ENCODE results near the gene MYO16. TPM values are rescaled to one million over a fixed set of nuclear protein-coding genes. Genes with fewer than 3 reads are reported as not detected.

Gene MYO16
- total and polyA plus RNA-seq, 2 of the 4 experiments (the other 2 are of a cell fraction): under 0.01 to 0.03 TPM

DNA sequence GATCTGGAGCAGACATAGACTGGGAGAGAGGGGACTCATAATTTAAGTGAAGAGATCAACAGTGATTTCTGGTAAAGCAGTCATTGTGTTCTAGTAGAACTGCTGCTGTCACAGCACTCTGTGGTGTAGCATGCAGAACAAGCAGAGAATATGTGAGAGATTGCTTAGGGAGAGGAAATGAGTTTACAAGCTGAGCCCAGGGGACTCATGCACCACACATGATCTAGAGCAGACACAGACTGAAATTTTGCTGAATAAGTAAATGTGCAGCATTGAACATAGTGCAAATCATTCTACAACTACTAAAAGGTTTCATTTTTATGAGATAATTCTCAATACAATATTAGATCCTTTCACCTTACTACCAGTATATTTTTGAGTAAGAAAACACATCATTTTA lies 125.7 kb downstream of the MYO16 start:
- DNase-seq: no peak
- no peak overlapping the region for H4K8ac ChIP-seq (ENCODE audit: low read depth in 2 of 2, low read length in 2 of 2)
- no peak overlapping the region for H3K56ac ChIP-seq (ENCODE audit: extremely low read depth, insufficient read depth, low read length)

More for the DNA sequence above, 125.7 kb downstream of the MYO16 start:
- Histone ChIP-seq H2AK5ac (ENCODE audit: low read depth, low read length) (no peak overlapping the region), H2BK5ac (ENCODE audit: low read depth, low read length, poor library complexity, severe bottlenecking) (no peak overlapping the region), H3K9ac (ENCODE audit: low read depth, low read length) (no peak overlapping the region), H4K5ac (ENCODE audit: low read depth, low read length) (no peak overlapping the region), H3K4me3 (ENCODE audit: insufficient read depth, low read depth, low read length) (no peak overlapping the region), H3K4me2 (ENCODE audit: low read depth, low read length) (no peak overlapping the region), H2AFZ (replicated peaks; ENCODE audit: low read length, poor library complexity) (no peak overlapping the region), H3K36me3 (ENCODE audit: control insufficient read depth, insufficient read depth, low read length) (no peaks in the 10 kb centered on the region), H2BK20ac (ENCODE audit: low read depth, low read length) (no peak overlapping the region), H3K9me1 (ENCODE audit: insufficient read depth, low read length) (no peaks in the 10 kb centered on the region), H3K9me3 (ENCODE audit: control insufficient read depth, insufficient read depth, low read length) (no peaks in the 10 kb centered on the region; the same call in 1 of the 2 replicates), H3K27me3 (ENCODE audit: control insufficient read depth, insufficient read depth, low read length) (no peaks in the 10 kb centered on the region), H3K18ac (ENCODE audit: low read depth, low read length) (no peak overlapping the region), H3K14ac (replicated peaks; ENCODE audit: low read depth, low read length) (no peak overlapping the region), H3K79me1 (ENCODE audit: low read depth in 1 of 2, low read length in 2 of 2) (no peaks in the 10 kb centered on the region), H3K4me1 (ENCODE audit: control insufficient read depth, insufficient read depth, low read length) (no peaks in the 10 kb centered on the region), H3K27ac (ENCODE audit: insufficient read depth, low read length) (no peak overlapping the region), H2AK9ac (replicated peaks; ENCODE audit: low read depth, low read length, poor library complexity) (no peak overlapping the region), H3K23ac (ENCODE audit: low read depth, low read length) (no peak overlapping the region), H2BK120ac (ENCODE audit: low read depth, low read length) (no peak overlapping the region), H3K4ac (ENCODE audit: low read depth, low read length) (no peak overlapping the region), H4K20me1 (ENCODE audit: insufficient read depth, low read length) (no peaks in the 10 kb centered on the region), H2BK15ac (ENCODE audit: low read depth, low read length) (no peak overlapping the region), H4K91ac (ENCODE audit: insufficient read depth, low read depth, low read length) (no peak overlapping the region)
- intact Hi-C loops (cut with micrococcal nuclease): no loop called here
- ChIA-PET CTCF (no interaction called here), POLR2A (ENCODE audit: unreplicated experiment) (no interaction called here)
- TF ChIP-seq BHLHE40 (IDR thresholded peaks at IDR 0.05; ENCODE audit: low read depth, low read length) (no peak), MAFK (IDR thresholded peaks at IDR 0.05; ENCODE audit: low read depth, low read length) (peak; percentile 30; the same call in 1 of the 2 replicates)
- dilution Hi-C loops (cut with HindIII; ENCODE audit: low sequenced_read_pairs, unreplicated experiment): no loop called here
- no TSS peak for BruUV-seq (replicated peaks)
- ATAC-seq (ENCODE audit: low read depth): no peak
- in situ Hi-C loops (cut with MboI; ENCODE audit: low sequenced_read_pairs): no loop called here
